ENCODE data around the gene DNPEP. TPM values are rescaled to one million over a fixed set of nuclear protein-coding genes. Genes with fewer than 3 reads are reported as not detected.
A peak's percentile ranks its signal among the peaks of the same experiment; 100 is the strongest.

The DNPEP gene
- total and polyA plus RNA-seq, 8 donors = 21.0 to 89.4 (median 27.3) TPM

DNA sequence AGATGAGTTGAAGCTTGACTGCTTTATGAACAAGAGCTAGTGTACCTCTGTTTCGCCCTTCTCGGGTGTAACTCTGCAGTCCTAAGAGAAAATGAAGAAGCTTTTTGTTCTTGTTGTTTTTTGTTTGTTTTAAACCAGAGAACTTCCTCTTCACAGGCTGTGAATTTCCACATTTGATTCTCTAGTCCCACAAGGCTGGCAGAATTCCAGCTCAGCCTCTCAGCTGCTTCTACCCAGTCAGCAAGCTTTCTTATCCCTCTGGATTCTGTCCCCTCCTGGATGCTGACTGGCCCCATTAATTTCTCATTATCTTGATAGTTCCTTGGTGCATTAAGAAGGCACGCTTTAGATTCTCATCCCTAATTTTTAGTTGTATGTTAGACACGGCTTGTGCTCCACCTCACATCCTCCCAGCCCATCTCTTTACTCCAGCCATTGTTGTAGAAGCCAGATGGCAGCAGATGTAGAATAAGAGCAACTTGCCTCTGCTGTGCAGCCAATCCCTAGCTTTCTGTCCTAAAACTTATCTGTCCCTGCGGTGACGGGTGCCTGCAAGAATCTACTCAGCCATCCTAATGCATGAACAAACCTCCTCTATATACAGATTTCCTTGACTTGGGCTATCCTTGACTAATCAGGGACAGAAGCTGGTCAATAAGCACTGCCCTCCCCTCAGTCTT, 42.8 kb downstream of the DNPEP start:
- intact Hi-C loops (cut with DNase I) = no loop called here
- WGBS, 2 donors = 57 to 59% methylated on average over 6 of the region's 6 CpGs
- TF ChIP-seq, protein P1, sequence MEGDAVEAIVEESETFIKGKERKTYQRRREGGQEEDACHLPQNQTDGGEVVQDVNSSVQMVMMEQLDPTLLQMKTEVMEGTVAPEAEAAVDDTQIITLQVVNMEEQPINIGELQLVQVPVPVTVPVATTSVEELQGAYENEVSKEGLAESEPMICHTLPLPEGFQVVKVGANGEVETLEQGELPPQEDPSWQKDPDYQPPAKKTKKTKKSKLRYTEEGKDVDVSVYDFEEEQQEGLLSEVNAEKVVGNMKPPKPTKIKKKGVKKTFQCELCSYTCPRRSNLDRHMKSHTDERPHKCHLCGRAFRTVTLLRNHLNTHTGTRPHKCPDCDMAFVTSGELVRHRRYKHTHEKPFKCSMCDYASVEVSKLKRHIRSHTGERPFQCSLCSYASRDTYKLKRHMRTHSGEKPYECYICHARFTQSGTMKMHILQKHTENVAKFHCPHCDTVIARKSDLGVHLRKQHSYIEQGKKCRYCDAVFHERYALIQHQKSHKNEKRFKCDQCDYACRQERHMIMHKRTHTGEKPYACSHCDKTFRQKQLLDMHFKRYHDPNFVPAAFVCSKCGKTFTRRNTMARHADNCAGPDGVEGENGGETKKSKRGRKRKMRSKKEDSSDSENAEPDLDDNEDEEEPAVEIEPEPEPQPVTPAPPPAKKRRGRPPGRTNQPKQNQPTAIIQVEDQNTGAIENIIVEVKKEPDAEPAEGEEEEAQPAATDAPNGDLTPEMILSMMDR (IDR thresholded peaks at IDR 0.05) = no peak
- no peak overlapping the region for H3K27ac ChIP-seq
- no peak overlapping the region for H3K4me3 ChIP-seq
- FAIRE-seq (no peak), ATAC-seq (peak in 3 of 4 donors; percentile 48 to 70 (median 51)), DNase-seq (peak in 2 of 6 donors; percentile 34 to 61)
- H3K36me3 ChIP-seq = no peaks in the 10 kb centered on the region
- no peaks in the 10 kb centered on the region for H3K9me3 ChIP-seq
- no peaks in the 10 kb centered on the region for H3K27me3 ChIP-seq
- no peaks in the 10 kb centered on the region for H3K4me1 ChIP-seq

DNA sequence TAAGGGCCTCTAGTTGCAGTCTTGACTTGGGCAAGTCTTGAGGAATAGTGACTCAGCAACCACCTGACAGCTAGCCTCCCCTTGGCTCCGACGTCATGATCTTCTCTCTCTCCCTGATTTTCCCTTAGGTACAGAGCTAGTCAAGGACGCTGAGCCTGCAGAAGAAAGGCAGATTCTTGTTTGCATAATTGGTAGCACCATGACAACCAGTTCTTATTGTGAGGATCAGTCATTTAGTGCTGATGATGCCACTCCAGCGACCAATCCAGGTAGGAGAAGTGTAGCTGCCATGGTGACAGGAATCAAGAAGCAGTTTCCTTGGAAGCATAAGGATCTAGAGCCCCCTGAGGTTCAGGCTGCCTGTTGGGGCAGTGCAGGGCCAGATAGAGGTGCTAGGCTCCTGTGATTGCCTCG, 52.3 kb downstream of the DNPEP start:
- H3K4me1 ChIP-seq = no peaks in the 10 kb centered on the region
- no peaks in the 10 kb centered on the region for H3K36me3 ChIP-seq
- peaks cover 0 to 24% (median 3%) of the 10 kb centered on the region in 4 donors for H3K27me3 ChIP-seq
- DNase-seq = no peak
- H3K27ac ChIP-seq = no peak overlapping the region
- TF ChIP-seq, protein P1 (IDR thresholded peaks at IDR 0.05) = no peak
- FAIRE-seq = no peak
- peak in 2 of 4 donors; percentile 16 to 42 for ATAC-seq
- intact Hi-C loops (cut with DNase I) = no loop called here
- WGBS, 2 donors = 34 to 35% methylated on average over 5 of the region's 5 CpGs
- no peak overlapping the region for H3K4me3 ChIP-seq
- H3K9me3 ChIP-seq = no peaks in the 10 kb centered on the region

DNA sequence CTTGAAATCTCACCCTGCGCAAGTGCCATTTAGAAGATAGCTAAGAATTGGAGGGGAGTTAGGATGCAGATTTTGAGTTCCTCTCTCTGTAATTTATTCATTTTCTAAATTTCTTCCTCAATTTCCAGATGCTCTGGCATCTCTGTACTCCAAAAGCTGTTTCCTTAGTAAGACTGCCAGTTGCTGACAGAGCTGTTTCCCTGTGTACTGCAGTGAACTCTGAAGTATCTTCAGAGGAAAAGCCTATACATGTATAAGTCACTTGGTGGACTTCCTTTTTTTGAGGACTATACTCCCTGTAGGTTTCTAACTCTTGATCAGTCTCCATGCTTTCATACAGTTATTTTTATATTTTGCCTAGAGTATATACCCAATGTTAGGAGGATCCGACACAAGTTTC, 53.6 kb downstream of the DNPEP start:
- no peak overlapping the region for H3K27ac ChIP-seq
- TF ChIP-seq, protein P1 (IDR thresholded peaks at IDR 0.05) = no peak
- H3K36me3 ChIP-seq = no peaks in the 10 kb centered on the region
- ATAC-seq (no peak), DNase-seq (no peak), FAIRE-seq (no peak)
- H3K4me1 ChIP-seq = no peaks in the 10 kb centered on the region
- 91 to 96% methylated on average over 2 of the region's 2 CpGs for WGBS, 2 donors
- no peak overlapping the region for H3K4me3 ChIP-seq
- H3K9me3 ChIP-seq = no peaks in the 10 kb centered on the region
- peaks cover 0 to 24% (median 3%) of the 10 kb centered on the region in 4 donors for H3K27me3 ChIP-seq
- intact Hi-C loops (cut with DNase I) = no loop called here

DNA sequence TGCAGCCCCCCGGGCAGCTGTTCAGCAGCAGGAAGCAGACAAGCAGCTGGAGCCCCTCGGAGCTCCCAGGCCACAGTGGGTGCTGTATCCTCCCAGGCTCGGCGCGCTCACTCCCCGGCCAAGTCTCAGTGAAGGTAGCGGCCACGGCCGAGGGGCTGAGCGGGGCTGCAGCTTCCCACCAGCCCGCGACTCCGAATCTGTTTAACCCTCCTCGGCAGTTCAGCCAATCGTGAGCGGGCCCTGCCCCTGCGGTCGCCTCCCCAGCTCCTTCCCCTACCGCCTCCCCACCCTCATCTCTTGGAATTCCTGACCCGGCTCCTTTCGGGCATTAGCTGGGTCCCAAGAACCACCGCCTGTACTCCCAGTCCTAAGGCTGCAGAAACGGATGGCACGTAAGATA, 55.2 kb downstream of the DNPEP start, which contains the start of gene RESP18:
RESP18 (minus strand) TSS at position 203 of the 400 bp plus-strand sequence.
- 11 to 13% methylated on average over 24 of the region's 24 CpGs for WGBS, 2 donors
- H3K27me3 ChIP-seq = peaks cover 0 to 24% (median 3%) of the 10 kb centered on the region in 4 donors
- ATAC-seq = no peak

More for the DNA sequence above, 55.2 kb downstream of the DNPEP start, which contains the start of gene RESP18:
- H3K36me3 ChIP-seq = no peaks in the 10 kb centered on the region
- no peak within 1 kb of the TSS for H3K4me3 ChIP-seq
- intact Hi-C loops (cut with DNase I) = no loop called here
- no peaks in the 10 kb centered on the region for H3K4me1 ChIP-seq
- H3K9me3 ChIP-seq = no peaks in the 10 kb centered on the region
- H3K27ac ChIP-seq = no peak within 1 kb of the TSS
- FAIRE-seq (no peak), DNase-seq (no peak)
- TF ChIP-seq, protein P1 (IDR thresholded peaks at IDR 0.05) = no peak

Measured in pancreas (tissue), 10 donors.